ENCODE data around the gene PSG4.
"Not testable (repeated sequence)": the region's sequence is repeated elsewhere in the genome, so short reads cannot be mapped to it uniquely, and the experiment has no call there.

DNA sequence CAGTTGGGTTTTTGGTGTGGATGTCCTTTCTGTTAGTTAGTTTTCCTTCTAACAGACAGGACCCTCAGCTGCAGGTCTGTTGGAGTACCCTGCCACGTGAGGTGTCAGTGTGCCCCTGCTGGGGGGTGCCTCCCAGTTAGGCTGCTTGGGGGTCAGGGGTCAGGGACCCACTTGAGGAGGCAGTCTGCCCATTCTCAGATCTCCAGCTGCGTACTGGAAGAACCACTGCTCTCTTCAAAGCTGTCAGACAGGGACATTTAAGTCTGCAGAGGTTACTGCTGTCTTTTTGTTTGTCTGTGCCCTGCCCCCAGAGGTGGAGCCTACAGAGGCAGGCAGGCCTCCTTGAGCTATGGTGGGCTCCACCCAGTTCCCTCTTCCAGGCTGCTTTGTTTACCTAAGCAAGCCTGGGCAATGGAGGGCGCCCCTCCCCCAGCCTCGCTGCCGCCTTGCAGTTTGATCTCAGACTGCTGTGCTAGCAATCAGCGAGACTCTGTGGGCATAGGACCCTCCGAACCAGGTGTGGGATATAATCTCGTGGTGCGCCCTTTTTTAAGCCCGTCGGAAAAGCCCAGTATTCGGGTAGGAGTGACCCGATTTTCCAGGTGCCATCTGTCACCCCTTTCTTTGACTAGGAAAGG lies 41.9 kb upstream of the PSG4 start:
- TF ChIP-seq, protein P1, sequence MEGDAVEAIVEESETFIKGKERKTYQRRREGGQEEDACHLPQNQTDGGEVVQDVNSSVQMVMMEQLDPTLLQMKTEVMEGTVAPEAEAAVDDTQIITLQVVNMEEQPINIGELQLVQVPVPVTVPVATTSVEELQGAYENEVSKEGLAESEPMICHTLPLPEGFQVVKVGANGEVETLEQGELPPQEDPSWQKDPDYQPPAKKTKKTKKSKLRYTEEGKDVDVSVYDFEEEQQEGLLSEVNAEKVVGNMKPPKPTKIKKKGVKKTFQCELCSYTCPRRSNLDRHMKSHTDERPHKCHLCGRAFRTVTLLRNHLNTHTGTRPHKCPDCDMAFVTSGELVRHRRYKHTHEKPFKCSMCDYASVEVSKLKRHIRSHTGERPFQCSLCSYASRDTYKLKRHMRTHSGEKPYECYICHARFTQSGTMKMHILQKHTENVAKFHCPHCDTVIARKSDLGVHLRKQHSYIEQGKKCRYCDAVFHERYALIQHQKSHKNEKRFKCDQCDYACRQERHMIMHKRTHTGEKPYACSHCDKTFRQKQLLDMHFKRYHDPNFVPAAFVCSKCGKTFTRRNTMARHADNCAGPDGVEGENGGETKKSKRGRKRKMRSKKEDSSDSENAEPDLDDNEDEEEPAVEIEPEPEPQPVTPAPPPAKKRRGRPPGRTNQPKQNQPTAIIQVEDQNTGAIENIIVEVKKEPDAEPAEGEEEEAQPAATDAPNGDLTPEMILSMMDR (IDR thresholded peaks at IDR 0.05; ENCODE audit: control extremely low read depth in 1 of 3, insufficient read depth in 1 of 3, low read depth in 1 of 3, low read length in 3 of 3), result not testable (repeated sequence)
- TF ChIP-seq BRCA1 (IDR thresholded peaks at IDR 0.05; ENCODE audit: low read depth, low read length); YY1 (IDR thresholded peaks at IDR 0.05; ENCODE audit: low read depth, low read length); EZH2 (IDR thresholded peaks at IDR 0.05; ENCODE audit: low read depth, low read length, severe bottlenecking); CBX8 (IDR thresholded peaks at IDR 0.05; ENCODE audit: borderline replicate concordance, low read depth, low read length): not testable (repeated sequence)
- TF ChIP-seq, protein P2, sequence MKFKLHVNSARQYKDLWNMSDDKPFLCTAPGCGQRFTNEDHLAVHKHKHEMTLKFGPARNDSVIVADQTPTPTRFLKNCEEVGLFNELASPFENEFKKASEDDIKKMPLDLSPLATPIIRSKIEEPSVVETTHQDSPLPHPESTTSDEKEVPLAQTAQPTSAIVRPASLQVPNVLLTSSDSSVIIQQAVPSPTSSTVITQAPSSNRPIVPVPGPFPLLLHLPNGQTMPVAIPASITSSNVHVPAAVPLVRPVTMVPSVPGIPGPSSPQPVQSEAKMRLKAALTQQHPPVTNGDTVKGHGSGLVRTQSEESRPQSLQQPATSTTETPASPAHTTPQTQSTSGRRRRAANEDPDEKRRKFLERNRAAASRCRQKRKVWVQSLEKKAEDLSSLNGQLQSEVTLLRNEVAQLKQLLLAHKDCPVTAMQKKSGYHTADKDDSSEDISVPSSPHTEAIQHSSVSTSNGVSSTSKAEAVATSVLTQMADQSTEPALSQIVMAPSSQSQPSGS (IDR thresholded peaks at IDR 0.05; ENCODE audit: low read length), result not testable (repeated sequence)
